ENCODE measurements around the gene CFAP97.

DNA sequence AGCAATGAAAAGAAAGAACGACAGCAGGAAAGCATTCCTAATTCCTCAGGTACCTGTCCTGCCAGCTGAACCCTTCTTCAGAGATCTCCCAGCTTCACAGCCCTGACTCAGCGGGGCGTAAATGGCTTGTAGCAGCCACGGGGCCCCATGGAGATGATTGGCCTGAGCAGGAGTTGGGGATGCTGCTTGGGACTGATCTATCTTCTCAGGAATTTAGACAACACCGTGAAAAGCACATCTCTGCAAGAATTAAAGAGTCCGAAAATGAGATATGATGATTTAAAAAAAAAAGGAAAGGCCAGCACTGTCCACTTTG, 83.2 kb downstream of the CFAP97 start:
- TF ChIP-seq, protein P1, sequence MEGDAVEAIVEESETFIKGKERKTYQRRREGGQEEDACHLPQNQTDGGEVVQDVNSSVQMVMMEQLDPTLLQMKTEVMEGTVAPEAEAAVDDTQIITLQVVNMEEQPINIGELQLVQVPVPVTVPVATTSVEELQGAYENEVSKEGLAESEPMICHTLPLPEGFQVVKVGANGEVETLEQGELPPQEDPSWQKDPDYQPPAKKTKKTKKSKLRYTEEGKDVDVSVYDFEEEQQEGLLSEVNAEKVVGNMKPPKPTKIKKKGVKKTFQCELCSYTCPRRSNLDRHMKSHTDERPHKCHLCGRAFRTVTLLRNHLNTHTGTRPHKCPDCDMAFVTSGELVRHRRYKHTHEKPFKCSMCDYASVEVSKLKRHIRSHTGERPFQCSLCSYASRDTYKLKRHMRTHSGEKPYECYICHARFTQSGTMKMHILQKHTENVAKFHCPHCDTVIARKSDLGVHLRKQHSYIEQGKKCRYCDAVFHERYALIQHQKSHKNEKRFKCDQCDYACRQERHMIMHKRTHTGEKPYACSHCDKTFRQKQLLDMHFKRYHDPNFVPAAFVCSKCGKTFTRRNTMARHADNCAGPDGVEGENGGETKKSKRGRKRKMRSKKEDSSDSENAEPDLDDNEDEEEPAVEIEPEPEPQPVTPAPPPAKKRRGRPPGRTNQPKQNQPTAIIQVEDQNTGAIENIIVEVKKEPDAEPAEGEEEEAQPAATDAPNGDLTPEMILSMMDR (IDR thresholded peaks at IDR 0.05), result no peak
- no peak for TF ChIP-seq POLR2A (IDR thresholded peaks at IDR 0.05)

All from stomach (tissue), 4 donors.